MM.1S (cell line): ENCODE data around the gene RBM25.

ENCODE experiments used
- EZH2 ChIP-seq: fragments of 300-600 bp; sonication (generic); optimal IDR thresholded peaks from 2 replicates; pipeline ENCODE3; 2017; ENCODE audit warnings: low read depth, mild to moderate bottlenecking, antibody characterized with exemption, low read length, mixed read lengths
- EZH2phosphoT487 ChIP-seq: fragments of 300-600 bp; sonication (generic); IDR thresholded peaks from 2 replicates; pipeline ENCODE4 v1.6.1; 2018; ENCODE audit warnings: antibody characterized with exemption, low read length
- TF ChIP-seq, protein P1 (sequence below): fragments of 300-600 bp; sonication (generic); IDR thresholded peaks from 2 replicates; pipeline ENCODE4 v1.5.1; 2016; ENCODE audit warnings: antibody characterized with exemption, low read length, mixed read lengths

DNA sequence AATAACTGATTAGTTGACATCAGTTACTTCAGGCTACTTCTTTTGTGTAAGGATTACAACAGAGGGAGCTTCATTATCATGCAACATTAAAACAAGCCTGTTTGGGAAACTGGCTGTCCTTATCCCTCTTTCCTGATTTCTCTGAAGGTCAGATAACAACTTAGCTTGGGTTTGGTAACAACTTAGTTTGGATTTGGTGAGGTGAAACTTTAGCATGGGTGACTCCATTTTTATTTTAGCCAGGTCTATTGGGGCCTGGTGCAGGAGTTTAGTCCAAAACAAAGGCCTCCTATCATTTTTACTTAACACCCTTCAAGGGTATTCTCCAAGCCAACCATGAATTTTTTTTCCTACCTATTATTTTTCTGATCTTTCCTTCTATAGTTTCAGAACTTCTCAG, 30.4 kb upstream of the RBM25 start:
- TF ChIP-seq, protein P1, sequence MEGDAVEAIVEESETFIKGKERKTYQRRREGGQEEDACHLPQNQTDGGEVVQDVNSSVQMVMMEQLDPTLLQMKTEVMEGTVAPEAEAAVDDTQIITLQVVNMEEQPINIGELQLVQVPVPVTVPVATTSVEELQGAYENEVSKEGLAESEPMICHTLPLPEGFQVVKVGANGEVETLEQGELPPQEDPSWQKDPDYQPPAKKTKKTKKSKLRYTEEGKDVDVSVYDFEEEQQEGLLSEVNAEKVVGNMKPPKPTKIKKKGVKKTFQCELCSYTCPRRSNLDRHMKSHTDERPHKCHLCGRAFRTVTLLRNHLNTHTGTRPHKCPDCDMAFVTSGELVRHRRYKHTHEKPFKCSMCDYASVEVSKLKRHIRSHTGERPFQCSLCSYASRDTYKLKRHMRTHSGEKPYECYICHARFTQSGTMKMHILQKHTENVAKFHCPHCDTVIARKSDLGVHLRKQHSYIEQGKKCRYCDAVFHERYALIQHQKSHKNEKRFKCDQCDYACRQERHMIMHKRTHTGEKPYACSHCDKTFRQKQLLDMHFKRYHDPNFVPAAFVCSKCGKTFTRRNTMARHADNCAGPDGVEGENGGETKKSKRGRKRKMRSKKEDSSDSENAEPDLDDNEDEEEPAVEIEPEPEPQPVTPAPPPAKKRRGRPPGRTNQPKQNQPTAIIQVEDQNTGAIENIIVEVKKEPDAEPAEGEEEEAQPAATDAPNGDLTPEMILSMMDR = no peak
- no peak for TF ChIP-seq EZH2
- no peak for TF ChIP-seq EZH2phosphoT487
